Measurements from ENCODE around the gene ZSWIM7.
A peak's percentile ranks its signal among the peaks of the same experiment; 100 is the strongest.

Gene ZSWIM7, protein sequence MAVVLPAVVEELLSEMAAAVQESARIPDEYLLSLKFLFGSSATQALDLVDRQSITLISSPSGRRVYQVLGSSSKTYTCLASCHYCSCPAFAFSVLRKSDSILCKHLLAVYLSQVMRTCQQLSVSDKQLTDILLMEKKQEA

GRCh38 chr17:15999141-15999973, at the start of gene ZSWIM7, which contains the start of gene TTC19:
Gene ZSWIM7, minus strand, starts transcription at chr17:15999704. Its CDS starts 110 bp downstream, at chr17:15999594.
Gene TTC19, plus strand, starts transcription at chr17:15999824. Its CDS starts 25 bp downstream, at chr17:15999849.
- peak; percentile 97 for DNase-seq (ENCODE audit: low spot score)

DNA sequence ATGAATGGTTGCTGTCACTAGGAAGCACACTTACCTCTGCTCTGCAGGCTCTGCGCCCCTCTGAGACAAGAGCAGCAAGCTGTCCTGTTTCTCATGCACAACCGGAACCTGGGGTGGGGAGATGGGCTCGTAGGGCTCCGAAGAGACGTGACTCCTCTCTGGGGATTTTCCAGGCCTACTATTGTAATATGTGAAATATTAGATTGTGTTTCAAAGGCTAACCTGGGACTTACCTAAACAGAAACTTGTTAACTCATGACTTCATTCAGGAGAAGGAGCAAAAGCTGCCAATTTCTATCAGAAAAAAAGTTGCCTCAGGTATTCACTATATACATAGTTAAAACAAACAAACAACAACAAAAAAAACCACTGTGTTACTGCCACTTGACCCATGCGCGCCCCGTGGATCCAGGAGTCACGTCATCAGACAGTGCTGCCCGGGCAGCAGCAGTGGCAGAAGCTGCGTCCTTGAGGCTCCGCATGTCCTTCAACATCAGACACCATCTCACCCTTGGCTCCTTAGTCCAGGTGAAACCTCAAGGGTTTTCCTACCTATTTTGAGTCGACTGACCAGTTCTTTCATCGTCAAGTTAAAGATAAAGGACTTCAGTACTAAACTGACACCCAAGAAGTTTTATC, 49.4 kb upstream of the ZSWIM7 start:
- DNase-seq (ENCODE audit: low spot score) = no peak

DNA sequence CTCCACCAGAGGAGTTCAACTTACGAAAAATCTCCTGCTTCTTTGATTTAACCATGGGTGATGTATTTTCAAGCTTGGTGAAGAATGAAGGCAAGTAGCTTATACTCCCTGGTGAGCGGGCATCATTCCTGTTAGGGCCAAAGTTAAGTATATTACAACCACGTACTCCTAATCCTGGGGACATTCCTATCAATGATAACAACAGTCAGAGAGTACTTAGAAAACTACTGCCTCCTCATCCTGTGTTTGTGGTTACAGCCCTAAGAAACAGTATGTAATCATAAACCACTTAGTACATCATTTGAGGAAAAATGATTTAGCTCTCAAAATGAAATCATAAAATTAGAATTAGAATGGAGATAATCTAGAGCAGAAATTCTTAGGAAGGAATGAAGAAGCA, 47.5 kb upstream of the ZSWIM7 start:
- no peak for DNase-seq (ENCODE audit: low spot score)

DNA sequence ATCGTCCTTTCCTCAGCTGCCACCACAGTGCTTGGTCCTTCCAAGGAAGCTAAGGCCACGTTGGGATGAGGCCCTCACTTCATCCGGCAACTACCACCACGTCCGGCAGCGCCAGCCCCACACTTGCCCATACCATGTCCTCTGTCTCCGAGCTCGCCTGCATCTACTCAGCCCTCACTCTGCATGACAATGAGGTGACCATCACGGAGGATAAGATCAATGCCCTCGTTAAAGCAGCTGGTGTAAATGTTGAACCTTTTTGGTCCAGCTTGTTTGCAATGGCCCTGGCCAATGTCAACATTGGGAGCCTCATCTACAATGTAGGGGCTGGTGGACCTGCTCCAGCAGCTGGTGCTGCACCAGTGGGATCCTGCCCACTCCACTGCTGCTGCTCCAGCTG, 45.0 kb upstream of the ZSWIM7 start:
- DNase-seq (ENCODE audit: low spot score) = no peak

DNA sequence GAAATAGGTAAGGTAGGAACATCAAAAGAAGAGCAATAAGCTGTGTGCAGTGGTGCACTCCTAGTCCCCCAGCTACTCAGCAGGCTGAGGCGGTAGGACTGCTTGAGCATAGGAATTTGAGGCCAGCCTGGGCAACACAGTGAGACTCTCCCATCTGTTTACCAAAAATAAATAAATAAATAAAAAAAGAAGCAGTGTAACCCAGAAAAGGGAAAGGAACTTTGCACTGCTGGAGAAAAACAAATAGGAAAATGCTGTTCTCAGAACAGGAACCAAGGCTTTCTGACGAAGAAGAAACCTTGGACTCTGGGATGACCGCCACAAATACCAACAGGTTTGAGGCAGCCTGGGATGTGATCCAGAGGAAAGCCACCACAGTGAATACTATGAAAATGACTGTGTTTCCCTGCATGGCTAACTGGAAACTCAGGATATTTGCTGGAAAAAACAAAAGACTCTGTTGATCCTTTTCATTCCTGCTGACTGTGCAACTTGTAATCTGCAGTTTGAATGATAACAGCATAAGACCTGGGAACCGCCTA, 41.3 kb upstream of the ZSWIM7 start:
- no peak for DNase-seq (ENCODE audit: low spot score)

DNA sequence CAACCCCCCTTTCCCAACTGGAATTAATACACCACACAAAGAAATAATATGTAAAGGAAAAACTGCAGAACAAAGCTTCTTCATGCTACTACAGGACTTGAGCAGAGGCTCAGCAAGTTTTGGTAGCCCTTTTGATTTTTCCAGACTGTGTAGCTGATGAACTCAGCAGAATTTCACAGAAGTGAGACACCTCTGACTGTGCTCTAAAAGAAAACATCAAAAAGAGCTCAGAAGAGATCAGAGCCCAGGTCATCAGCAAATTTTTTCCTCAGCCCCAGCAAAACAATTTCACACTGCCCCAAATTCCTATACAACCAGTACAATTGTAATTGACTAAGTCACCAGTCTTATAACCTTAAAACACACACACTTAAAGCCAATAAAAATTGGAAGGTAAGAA, 38.1 kb upstream of the ZSWIM7 start:
- no peak for DNase-seq (ENCODE audit: low spot score)

DNA sequence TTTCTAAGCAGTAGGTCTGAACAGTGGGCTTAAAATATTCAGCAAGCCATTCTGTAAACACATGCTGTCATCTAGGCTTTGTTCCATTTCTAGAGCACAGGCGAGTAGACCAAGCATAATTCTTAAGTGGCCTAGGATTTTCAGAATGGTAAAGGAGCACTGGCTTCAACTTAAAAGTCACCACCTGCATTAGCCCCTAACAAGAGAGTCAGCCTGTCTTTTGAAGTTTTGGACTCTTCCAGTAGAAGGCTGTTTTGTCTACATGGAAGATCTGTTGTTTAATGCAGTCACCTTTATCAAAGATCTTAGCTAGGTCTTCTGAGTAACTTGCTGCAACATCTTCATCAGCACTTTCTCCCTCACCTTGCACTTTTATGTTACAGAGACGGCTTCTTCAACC, 36.8 kb upstream of the ZSWIM7 start:
- DNase-seq (ENCODE audit: low spot score) = no peak

- DNase-seq (ENCODE audit: low spot score) = no peak
Observed at GRCh38 chr17:16033729-16034349, 34.3 kb upstream of the ZSWIM7 start.

DNA sequence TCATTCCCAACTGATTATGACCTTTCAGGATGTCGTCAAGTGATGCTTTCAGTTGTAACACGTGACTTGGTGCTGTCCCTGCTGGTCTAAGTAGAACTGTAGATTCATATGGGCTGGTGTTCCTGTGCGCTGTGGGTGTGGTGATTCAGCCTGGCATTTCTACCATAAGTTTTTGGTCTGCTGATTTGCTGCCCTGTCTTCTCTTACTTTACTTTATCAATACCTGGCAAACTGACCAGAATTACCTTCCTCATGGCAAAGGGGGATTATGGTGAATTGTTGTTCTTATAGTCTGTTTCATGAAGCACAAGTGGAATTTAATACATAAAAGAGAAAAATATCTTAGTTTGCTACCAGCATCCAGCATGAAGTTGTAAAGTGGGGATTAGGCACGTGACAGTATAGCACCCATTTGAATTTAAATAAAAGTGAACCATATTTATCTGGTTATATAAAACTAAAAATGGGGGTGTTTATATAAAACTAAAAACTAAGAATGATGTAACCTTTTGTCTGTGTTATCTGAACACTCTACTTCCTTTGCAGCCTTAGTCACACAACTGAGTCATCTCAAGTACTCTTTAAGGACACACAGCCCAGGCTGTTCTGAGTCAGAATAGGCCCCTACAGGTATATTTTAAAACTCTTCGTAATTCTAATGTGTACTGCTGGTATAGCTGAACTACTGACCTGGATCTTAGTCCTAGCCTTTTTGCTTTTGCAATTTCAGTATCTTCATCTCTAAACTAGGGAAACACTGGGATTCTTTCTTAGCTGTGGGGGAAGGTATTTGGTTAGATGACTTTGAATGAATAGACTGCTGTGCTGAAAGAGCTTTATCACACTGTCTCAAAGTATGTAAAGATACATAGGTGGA, 28.4 kb upstream of the ZSWIM7 start:
- DNase-seq (ENCODE audit: low spot score) = peak; percentile 78

GRCh38 chr17:16026895-16027294, 27.4 kb upstream of the ZSWIM7 start:
- no peak for DNase-seq (ENCODE audit: low spot score)

- no peak for DNase-seq (ENCODE audit: low spot score)
Observed at GRCh38 chr17:16025202-16025601, 25.7 kb upstream of the ZSWIM7 start.

DNA sequence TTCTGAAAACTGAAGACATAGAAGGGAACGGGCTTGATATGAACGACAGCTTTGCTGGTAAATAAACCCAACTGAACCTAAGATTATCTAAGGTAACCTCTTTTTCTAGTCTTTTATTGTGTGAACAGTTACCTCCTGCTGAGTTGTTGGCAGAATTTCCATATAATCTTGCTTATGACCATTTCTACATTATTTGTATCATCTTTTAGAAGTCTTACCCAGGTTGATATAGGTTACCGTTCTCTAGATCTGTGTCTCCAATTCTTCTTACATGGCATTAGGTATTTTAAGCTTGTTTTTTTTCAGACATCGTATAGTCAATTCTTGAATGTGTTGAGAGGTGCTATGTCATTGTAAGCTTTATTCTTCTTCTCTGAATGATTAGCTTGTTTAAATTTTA, 24.4 kb upstream of the ZSWIM7 start:
- no peak for DNase-seq (ENCODE audit: low spot score)

GRCh38 chr17:16019347-16019746, 19.8 kb upstream of the ZSWIM7 start:
- DNase-seq (ENCODE audit: low spot score) = no peak

DNA sequence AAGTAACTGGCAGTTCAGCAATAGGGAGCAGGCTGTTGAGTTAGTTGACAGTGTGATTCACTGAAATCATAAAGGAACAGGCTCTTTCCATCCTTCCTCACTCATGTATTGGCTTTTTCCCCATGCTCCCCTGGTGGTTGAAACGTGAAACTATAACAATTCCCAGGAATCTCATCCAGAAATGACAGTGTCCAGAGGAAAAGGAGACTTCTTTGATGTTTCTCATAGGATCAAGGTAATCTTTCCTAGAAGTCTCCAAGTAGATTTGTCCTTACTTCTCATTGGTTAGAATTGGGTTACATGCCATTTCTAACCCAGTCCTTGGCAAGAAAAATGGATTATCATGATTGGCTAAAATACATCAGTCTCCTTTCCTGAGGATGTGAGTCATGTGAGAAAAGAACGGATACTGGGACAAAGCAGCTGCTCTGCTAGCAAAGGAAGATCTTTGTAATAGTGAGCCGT, 14.5 kb upstream of the ZSWIM7 start:
- peak; percentile 47 for DNase-seq (ENCODE audit: low spot score)

- no peak for DNase-seq (ENCODE audit: low spot score)
Observed at GRCh38 chr17:16007439-16007838, 7.9 kb upstream of the ZSWIM7 start.

DNA sequence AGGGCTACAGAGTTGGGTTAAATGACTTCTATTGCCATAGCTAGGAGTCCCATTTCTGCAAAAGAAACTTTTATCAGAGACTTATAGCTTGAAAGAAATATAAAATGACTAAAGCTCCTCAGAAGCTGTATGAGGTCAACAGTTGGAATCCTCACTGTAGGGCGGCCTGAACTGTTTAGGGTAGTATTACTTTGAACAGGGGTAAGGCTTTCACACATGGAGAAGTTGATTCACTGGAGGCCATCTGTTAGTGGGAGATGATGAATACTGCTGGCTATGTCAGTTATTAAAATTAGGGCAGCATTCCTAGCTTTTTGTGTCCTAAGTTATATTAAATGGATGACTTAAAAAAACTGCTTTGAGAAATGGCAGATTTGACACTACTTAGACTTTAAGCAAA, 6.1 kb upstream of the ZSWIM7 start:
- no peak for DNase-seq (ENCODE audit: low spot score)

DNA sequence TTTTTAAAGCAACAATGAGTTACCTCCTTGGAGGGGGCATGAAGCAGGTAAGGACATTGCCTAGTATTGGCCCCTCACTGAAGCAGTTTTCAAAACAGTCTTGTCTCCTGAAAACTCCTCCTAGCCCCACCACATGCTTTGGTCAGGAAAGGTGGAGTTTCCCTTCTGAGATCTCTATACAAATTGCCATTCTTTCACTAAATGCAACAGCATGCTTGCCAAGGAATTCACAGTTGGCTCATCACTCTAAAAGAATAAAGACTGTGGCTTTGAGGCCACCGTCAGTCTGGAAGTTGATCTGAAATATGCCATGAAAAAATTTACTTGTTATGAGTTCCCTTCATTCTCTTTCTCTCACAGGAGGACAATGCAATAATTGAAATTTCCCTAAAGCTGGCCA, 4.3 kb upstream of the ZSWIM7 start:
- no peak for DNase-seq (ENCODE audit: low spot score)

DNA sequence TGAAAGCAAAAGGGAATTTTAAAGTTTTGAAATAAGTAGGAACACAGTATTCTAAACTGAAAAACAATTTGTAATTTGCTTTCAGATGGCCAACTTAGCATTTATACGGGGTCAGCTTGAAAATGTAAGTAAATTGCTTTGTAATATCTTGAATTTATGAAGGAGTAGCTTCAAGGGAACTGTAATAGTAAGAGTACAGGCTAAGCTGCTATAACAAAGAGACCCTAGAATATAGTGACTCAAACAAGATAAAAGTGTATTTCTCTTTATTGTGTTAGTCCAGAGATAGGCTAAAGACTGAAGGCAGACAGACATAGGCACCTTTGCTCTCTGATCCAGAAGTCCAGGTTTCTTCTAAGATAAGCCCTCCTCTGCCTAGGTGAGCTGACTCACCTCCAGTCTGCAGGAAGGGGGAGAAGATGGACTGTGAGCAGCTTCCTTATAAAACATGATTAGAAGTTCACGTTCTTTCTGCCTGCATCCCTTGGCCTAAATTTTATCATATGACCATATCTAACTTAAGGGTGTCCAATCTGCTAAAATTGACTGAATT, 3.3 kb upstream of the ZSWIM7 start:
- no peak for DNase-seq (ENCODE audit: low spot score)

DNA sequence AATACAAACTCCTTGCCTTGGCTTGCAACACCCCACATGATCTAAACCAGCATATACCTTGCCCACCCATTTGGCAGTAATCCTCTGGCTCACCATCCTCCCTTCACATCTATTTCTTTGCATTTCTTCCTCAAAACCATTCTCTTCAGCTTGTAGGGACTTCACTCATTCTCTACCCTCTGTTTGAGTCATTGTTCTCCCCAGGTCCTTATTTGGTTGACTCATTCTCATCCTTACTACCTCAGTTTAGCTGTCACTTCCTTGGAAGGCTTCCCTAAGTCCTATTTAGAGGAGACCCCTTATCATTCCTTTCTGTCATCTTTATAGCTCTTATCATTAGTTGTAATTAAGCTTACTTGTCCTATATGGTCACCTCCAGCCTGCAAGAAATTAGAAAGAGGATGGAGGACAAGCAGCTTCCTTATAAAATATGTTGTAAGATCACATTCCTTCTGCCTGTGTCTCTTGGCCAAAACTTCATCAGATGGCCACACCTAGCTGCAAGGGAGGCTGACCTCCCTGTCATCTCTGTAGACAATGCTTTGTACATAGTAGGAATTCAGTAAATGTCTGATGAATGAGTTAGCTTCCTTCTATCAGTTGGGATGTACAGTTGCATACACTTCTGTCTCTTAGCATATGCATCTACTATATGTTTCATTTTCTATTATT, 1.9 kb upstream of the ZSWIM7 start:
- no peak for DNase-seq (ENCODE audit: low spot score)
